Right lobe of liver (tissue), 4 donors: Measurements from ENCODE around the gene DFFA.

Experiments
- CTCF ChIP-seq, 4 donors: fragments of 200-600 bp in 3 of 4; fragments of 450-650 bp in 1 of 4; IDR thresholded peaks; one replicate each; pipeline versions ENCODE4 v1.5.1 to v1.8.0; 2016 to 2022; ENCODE audit warnings: antibody characterized with exemption in 4 of 4, mild to moderate bottlenecking in 2 of 4
- POLR2A ChIP-seq: fragments of 450-650 bp; IDR thresholded peaks from one replicate; pipeline ENCODE4 v1.6.1; 2017; ENCODE audit warnings: antibody characterized with exemption, mild to moderate bottlenecking
- donor health status: DM: no; HTN: no; CAD: no.
- donor health status: DM: no; HTN: no; CAD: no.
- donor health status: DM: no; HTN: yes; CAD: no.

GRCh38 chr1:10440794-10441193, 31.5 kb downstream of the DFFA start:
- TF ChIP-seq CTCF (IDR thresholded peaks at IDR 0.05) (no peak), POLR2A (no peak)
